Panc1 (cell line): ENCODE results near the gene OVOL2.

Experiments
- CTCF ChIP-seq: fragments of 450-650 bp; IDR thresholded peaks from 2 replicates; pipeline ENCODE4 v1.5.1; 2017; ENCODE audit warnings: mild to moderate bottlenecking
- SIN3A ChIP-seq: IDR thresholded peaks from 2 replicates; pipeline ENCODE4 v1.6.1; 2012; ENCODE audit warnings: low read depth, mild to moderate bottlenecking, low read length, moderate library complexity, borderline replicate concordance; ENCODE audit not compliant: insufficient read depth

GRCh38 chr20:17992224-17992637 lies 65.5 kb downstream of the OVOL2 start:
- TF ChIP-seq SIN3A (no peak), CTCF (no peak)
